Brain microvascular endothelial cell (primary cell): ENCODE data around the gene CTPS2.
"Not testable (repeated sequence)": the region's sequence is repeated elsewhere in the genome, so short reads cannot be mapped to it uniquely, and the experiment has no call there.

Source experiments
- DNase-seq: peaks from one replicate; pipeline ENCODE4 v3.0.0-alpha.2; 2020
- H3K27ac ChIP-seq: fragments of 250-450 bp; sonication (Bioruptor Pico); 2 replicates; pipeline ENCODE4 v1.5.1; 2020; ENCODE audit warnings: mild to moderate bottlenecking, moderate library complexity
- H3K27me3 ChIP-seq: fragments of 250-450 bp; sonication (Bioruptor Pico); replicated peaks from 2 replicates; pipeline ENCODE4 v1.5.1; 2020; ENCODE audit warnings: mild to moderate bottlenecking
- H3K36me3 ChIP-seq: fragments of 250-450 bp; sonication (Bioruptor Pico); replicated peaks from 2 replicates; pipeline ENCODE4 v1.5.1; 2020; ENCODE audit warnings: mild to moderate bottlenecking
- H3K4me3 ChIP-seq: 2 replicates; pipeline ENCODE4 v1.5.1; 2011; ENCODE audit warnings: low read depth, mild to moderate bottlenecking, control low read depth, low read length, moderate library complexity
- CTCF ChIP-seq: IDR thresholded peaks from 2 replicates; pipeline ENCODE4 v1.5.1; 2011; ENCODE audit warnings: low read depth, mild to moderate bottlenecking, moderate library complexity, low read length, control low read depth, inconsistent platforms; ENCODE audit errors: missing control alignments
- in situ Hi-C: cut with HindIII; loops from 2 replicates; pipeline ENCODE4 v1.10.0; 2017; ENCODE audit warnings: low sequenced_read_pairs, low pct_ligation_motif_present

CTPS2 gene

DNA sequence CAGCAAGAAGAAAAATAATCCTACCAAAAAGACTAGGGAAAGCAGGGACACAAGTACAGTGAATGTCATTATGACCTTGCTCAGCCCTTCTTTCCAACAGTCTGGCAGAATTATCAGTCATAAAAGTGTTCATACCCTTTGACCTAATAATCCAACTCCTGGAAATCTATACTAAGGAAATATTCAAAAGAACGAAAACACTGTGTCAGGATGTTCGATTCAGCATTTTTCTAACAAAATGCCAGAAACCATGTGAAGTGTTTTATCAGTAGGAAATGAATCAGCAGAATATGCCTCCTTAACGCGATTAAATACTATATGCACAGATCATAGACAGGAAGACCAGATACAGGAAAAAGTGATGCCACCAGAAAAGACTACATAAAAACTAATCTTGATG lies 78.7 kb downstream of the CTPS2 start:
- H3K27me3 ChIP-seq = no peaks in the 10 kb centered on the region
- DNase-seq = no peak
- peak overlapping the region; percentile 68 for H3K27ac ChIP-seq
- no peaks in the 10 kb centered on the region for H3K36me3 ChIP-seq
- no peak overlapping the region for H3K4me3 ChIP-seq
- TF ChIP-seq CTCF = no peak
- in situ Hi-C loops = no loop called here

DNA sequence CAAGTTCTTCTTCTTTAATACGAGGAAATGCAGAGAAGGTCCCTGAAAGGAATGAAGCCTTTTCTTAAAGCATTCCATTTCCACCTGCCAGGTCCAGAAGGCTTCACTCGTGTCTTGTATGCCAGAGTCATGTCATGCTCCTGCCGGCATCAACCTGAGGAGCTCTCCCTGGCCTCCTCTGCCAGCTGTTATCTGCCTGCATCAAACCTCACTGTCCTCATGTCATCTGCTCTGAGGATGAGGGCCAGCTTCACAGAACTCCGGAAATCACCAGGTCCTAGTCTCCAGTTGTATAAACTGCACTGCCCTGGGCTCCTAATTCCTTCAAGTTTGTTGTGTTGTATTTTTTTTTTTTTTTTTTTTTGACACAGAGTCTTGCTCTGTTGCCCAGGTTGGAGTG lies 82.6 kb downstream of the CTPS2 start:
- no peaks in the 10 kb centered on the region for H3K36me3 ChIP-seq
- H3K27ac ChIP-seq = no peak overlapping the region
- no peak for DNase-seq
- TF ChIP-seq CTCF = no peak
- no peaks in the 10 kb centered on the region for H3K27me3 ChIP-seq
- in situ Hi-C loops = no loop called here
- no peak overlapping the region for H3K4me3 ChIP-seq

GRCh38 chrX:16628946-16629595 lies 83.4 kb downstream of the CTPS2 start:
- no peak overlapping the region for H3K4me3 ChIP-seq
- TF ChIP-seq CTCF = no peak
- no peaks in the 10 kb centered on the region for H3K27me3 ChIP-seq
- peak overlapping the region; percentile 39 for H3K27ac ChIP-seq
- in situ Hi-C loops = no loop called here
- H3K36me3 ChIP-seq = no peaks in the 10 kb centered on the region
- peak; percentile 13 for DNase-seq

DNA sequence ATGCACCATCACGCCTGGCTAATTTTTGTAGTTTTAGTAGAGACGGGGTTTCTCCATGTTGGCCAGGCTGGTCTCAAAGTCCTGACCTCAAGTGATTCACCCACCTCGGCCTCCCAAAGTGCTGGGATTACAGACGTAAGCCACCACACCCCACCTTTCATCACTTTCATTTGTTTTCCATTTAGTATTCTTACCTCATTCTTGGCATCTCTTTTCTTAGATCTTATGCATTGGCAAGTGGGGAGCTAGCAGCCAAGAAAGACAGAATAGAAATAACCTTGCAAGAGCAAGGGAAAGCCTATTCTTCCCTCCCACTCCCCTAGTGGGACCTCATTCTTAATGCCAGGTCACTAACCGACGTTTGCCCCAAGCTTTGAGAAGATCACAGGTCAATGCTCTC lies 84.0 kb downstream of the CTPS2 start:
- H3K27ac ChIP-seq = peak overlapping the region; percentile 39
- in situ Hi-C loops, H3K4me3 ChIP-seq, H3K27me3 ChIP-seq, H3K36me3 ChIP-seq: not testable (repeated sequence)
- DNase-seq = peak; percentile 43

DNA sequence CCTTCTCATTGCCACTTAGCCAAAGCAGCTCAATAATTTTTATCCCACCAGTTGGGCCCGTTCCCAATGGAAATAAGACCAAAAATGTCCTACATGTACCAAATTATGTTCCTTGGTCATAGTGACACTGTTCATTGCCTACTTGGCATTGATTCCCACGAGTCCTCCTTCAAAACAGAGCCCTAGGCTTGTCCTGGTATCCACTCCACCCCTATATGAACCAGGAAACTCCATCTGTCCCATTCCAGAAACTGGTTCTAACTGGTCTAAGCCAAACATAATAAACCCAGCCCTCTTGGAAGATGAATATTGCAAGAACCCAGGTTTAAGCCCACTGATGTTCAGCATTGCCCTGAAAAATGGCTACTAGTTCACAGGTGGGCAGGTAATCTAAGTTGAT lies 93.4 kb downstream of the CTPS2 start:
- in situ Hi-C loops = no loop called here
- TF ChIP-seq CTCF = no peak
- no peaks in the 10 kb centered on the region for H3K36me3 ChIP-seq
- H3K27ac ChIP-seq = no peak overlapping the region
- DNase-seq = no peak
- H3K27me3 ChIP-seq = no peaks in the 10 kb centered on the region
- no peak overlapping the region for H3K4me3 ChIP-seq

DNA sequence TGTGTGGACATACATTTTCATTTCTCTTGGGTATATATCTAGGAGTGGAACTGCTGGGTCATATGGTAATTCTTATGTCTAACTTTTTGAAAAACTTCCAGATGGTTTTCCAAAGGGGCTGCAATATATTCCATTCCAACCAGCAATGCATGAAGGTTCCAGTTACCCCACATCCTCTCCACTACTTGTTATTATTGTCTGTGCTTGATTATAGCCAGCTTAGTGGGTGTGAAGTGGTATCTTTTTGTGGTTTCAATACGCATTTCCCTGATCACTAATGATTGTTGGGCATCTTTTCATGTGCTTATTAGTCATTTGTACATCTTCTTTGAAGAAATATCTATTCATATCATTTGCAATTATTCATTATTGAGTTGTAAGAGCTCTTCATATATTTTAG lies 94.0 kb downstream of the CTPS2 start:
- Histone ChIP-seq H3K27ac (no peak overlapping the region), H3K4me3 (no peak overlapping the region), H3K36me3 (no peaks in the 10 kb centered on the region), H3K27me3 (no peaks in the 10 kb centered on the region)
- no peak for TF ChIP-seq CTCF
- DNase-seq = no peak
- in situ Hi-C loops = no loop called here
